PC-3 (cell line): Measurements from ENCODE around the gene KEL. TPM values are rescaled to one million over a fixed set of nuclear protein-coding genes. Genes with fewer than 3 reads are reported as not detected.

Experiments
- ATAC-seq: fragments of 200-7000 bp; cut with Tn5 transposase; 2 replicates; pipeline ENCODE4 v1.9.1; 2020; ENCODE audit warnings: mild to moderate bottlenecking, moderate library complexity
- BruUV-seq: library from RNA; stranded (reverse); fragments of 400-500 nt; replicated peaks from 2 replicates; lab custom pipeline; 2021; lab: Mats Ljungman, UMichigan
- CTCF ChIA-PET: fragments of 300-600 bp; sonication (Branson Sonifier 250); formaldehyde crosslinking; loops from one replicate; lab custom pipeline; 2022; ENCODE audit warnings: antibody characterized with exemption; lab: Charles Lee
- POLR2A ChIA-PET: fragments of 300-600 bp; sonication (Branson Sonifier 250); formaldehyde crosslinking; loops from one replicate; lab custom pipeline; 2022; ENCODE audit warnings: antibody characterized with exemption; ENCODE audit not compliant: unreplicated experiment; lab: Charles Lee
- DNase-seq: peaks from one replicate; pipeline ENCODE4 v3.0.0-alpha.2; 2015
- H2AFZ ChIP-seq: fragments of 300-600 bp; sonication (generic); 2 replicates; pipeline ENCODE4 v1.6.0; 2016; ENCODE audit warnings: antibody characterized with exemption, low read length
- H3F3A ChIP-seq: fragments of 300-600 bp; sonication (generic); one replicate; pipeline ENCODE4 v1.6.0; 2017; ENCODE audit warnings: antibody characterized with exemption, low read length, control low read depth, mild to moderate bottlenecking; ENCODE audit not compliant: unreplicated experiment
- H3K27ac ChIP-seq: fragments of 300-600 bp; sonication (generic); 2 replicates; pipeline ENCODE4 v1.5.1; 2016; ENCODE audit warnings: mild to moderate bottlenecking, low read length
- H3K27me3 ChIP-seq: fragments of 300-600 bp; sonication (generic); 2 replicates; pipeline ENCODE4 v1.6.1; 2016; ENCODE audit warnings: low read length, mixed read lengths
- H3K36me3 ChIP-seq: fragments of 300-600 bp; sonication (generic); 2 replicates; pipeline ENCODE4 v1.6.1; 2016; ENCODE audit warnings: low read depth, mixed run types, low read length, mixed read lengths
- H3K4me1 ChIP-seq: fragments of 300-600 bp; sonication (generic); 2 replicates; pipeline ENCODE4 v1.5.1; 2016; ENCODE audit warnings: low read length; ENCODE audit not compliant: insufficient read depth
- H3K4me2 ChIP-seq: fragments of 300-600 bp; sonication (generic); 2 replicates; pipeline ENCODE4 v1.6.0; 2016; ENCODE audit warnings: low read length
- H3K4me3 ChIP-seq: fragments of 300-600 bp; sonication (generic); 2 replicates; pipeline ENCODE4 v1.5.1; 2016; ENCODE audit warnings: mild to moderate bottlenecking, low read length, mixed read lengths
- H3K79me2 ChIP-seq: fragments of 300-600 bp; sonication (generic); 2 replicates; pipeline ENCODE4 v1.6.1; 2017; ENCODE audit warnings: low read length, mixed read lengths
- H3K9ac ChIP-seq: fragments of 300-600 bp; sonication (generic); 2 replicates; pipeline ENCODE4 v1.6.0; 2016; ENCODE audit warnings: mild to moderate bottlenecking, low read length
- H3K9me2 ChIP-seq: fragments of 300-600 bp; sonication (generic); replicated peaks from 2 replicates; pipeline ENCODE4 v1.6.1; 2016; ENCODE audit warnings: mixed run types, low read length, mixed read lengths
- H3K9me3 ChIP-seq: fragments of 300-600 bp; sonication (generic); 2 replicates; pipeline ENCODE4 v1.6.1; 2016; ENCODE audit warnings: low read length, mixed read lengths
- H4K20me1 ChIP-seq: fragments of 300-600 bp; sonication (generic); 2 replicates; pipeline ENCODE4 v1.6.1; 2016; ENCODE audit warnings: low read length, mixed read lengths
- CTCF ChIP-seq: fragments of 300-600 bp; sonication (generic); conservative IDR thresholded peaks from 2 replicates; pipeline ENCODE4 v1.5.1; 2017; ENCODE audit warnings: antibody characterized with exemption, low read depth, mild to moderate bottlenecking, low read length
- EZH2 ChIP-seq: fragments of 300-600 bp; sonication (generic); IDR thresholded peaks from one replicate; pipeline ENCODE4 v1.6.1; 2017; ENCODE audit warnings: antibody characterized with exemption, mild to moderate bottlenecking, low read length; ENCODE audit not compliant: unreplicated experiment
- EZH2phosphoT487 ChIP-seq: fragments of 300-600 bp; sonication (generic); IDR thresholded peaks from 2 replicates; pipeline ENCODE4 v1.6.1; 2018; ENCODE audit warnings: mild to moderate bottlenecking, antibody characterized with exemption, low read length, borderline replicate concordance
- intact Hi-C: fragments of 100-400 bp; cut with micrococcal nuclease; formaldehyde crosslinking; loops from 2 replicates; pipeline ENCODE4 v1.9.0; 2023
- total RNA-seq: library from RNA; depleted of rRNA; stranded (reverse); fragments of >200 nt; gene quantifications from 2 replicates; pipeline ENCODE4 v1.2.3, GENCODE V29; 2014

KEL gene
- total RNA-seq, 1 experiment from 2014 or later: 0.18 TPM

DNA sequence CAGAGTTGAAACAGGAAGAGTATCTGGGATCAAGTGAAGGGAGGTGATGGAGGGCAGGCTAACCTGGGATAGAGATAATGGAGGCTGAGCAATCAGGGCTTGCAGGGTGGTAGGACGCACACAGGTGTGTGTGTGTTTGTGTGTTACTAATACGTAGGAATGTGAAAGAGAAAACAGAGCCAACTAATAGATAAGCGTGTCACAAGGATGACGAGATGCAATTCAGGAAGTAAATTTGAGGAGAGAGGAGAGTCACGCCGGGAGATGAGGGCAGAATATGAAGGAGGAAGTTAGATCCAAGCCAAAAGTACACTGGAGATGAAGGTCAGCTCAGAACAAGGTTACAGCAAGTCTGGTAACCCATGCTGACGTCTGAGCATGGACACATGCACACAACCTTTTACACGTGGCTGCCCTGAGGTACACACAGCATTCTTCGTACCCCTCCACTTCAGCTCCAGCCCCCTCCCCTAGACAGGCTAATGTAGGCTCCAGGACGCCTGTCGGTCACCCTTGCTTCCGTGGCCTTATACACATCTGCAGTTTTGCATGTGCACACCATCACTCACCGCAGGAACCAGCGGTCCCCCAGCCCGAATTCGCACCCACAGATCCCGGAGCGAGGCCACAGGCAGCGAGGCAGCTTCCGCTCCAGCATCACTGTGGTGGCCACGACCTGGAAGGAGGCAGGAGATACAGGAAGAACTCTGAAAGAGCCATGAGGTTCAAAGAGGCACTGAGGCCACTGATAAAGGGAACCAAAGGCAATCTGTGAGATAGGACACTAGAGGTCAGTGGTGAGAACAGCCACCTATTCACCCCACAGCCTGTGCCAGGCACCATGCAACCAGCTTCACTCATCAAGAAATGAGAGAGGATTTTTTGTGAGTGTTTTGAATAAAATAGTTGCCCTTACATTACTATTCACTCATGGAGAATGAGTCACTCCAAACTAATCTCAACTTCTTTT lies 53.0 kb downstream of the KEL start:
- no peaks in the 10 kb centered on the region for H3F3A ChIP-seq
- POLR2A ChIA-PET: no interaction called here
- DNase-seq (no peak), ATAC-seq (peak; percentile 65)
- intact Hi-C loops: no loop called here
- H3K27ac ChIP-seq: no peak overlapping the region
- no peaks in the 10 kb centered on the region for H4K20me1 ChIP-seq
- no peak overlapping the region for H3K4me2 ChIP-seq
- H3K4me3 ChIP-seq: no peak overlapping the region
- TF ChIP-seq CTCF (peak; percentile 46), EZH2 (no peak), EZH2phosphoT487 (no peak)
- no peaks in the 10 kb centered on the region for H3K79me2 ChIP-seq
- no TSS peak for BruUV-seq
- CTCF ChIA-PET: interaction anchor here (0.6 kb wide), 2 partner anchors 28 to 92 kb away, joined by 3 to 4 read pairs; no protein-coding TSS in a partner anchor
- no peak overlapping the region for H3K9ac ChIP-seq
- peaks cover 17% of the 10 kb centered on the region; the same call in 1 of the 2 replicates for H3K9me3 ChIP-seq
- no peak overlapping the region for H2AFZ ChIP-seq
- H3K4me1 ChIP-seq: peaks cover 4% of the 10 kb centered on the region; the same call in 1 of the 2 replicates
- H3K27me3 ChIP-seq: peaks cover 29% of the 10 kb centered on the region
- no peaks in the 10 kb centered on the region for H3K9me2 ChIP-seq
- H3K36me3 ChIP-seq: no peaks in the 10 kb centered on the region

GRCh38 chr7:142908290-142908689 lies 53.9 kb downstream of the KEL start:
- Histone ChIP-seq H3K4me1 (peaks cover 4% of the 10 kb centered on the region; the same call in 1 of the 2 replicates), H3K27me3 (peaks cover 29% of the 10 kb centered on the region), H2AFZ (no peak overlapping the region), H3K9ac (no peak overlapping the region), H3K9me2 (no peaks in the 10 kb centered on the region), H3K4me2 (no peak overlapping the region), H3F3A (no peaks in the 10 kb centered on the region), H4K20me1 (no peaks in the 10 kb centered on the region), H3K9me3 (peaks cover 17% of the 10 kb centered on the region; the same call in 1 of the 2 replicates), H3K79me2 (no peaks in the 10 kb centered on the region), H3K36me3 (no peaks in the 10 kb centered on the region), H3K4me3 (no peak overlapping the region), H3K27ac (no peak overlapping the region)
- TF ChIP-seq EZH2 (no peak), EZH2phosphoT487 (no peak), CTCF (no peak)
- ATAC-seq (no peak), DNase-seq (no peak)
- intact Hi-C loops: no loop called here
- CTCF ChIA-PET: no interaction called here
- BruUV-seq: no TSS peak
- POLR2A ChIA-PET: no interaction called here

- H3K9me3 ChIP-seq: peaks cover 17% of the 10 kb centered on the region; the same call in 1 of the 2 replicates
- ATAC-seq (no peak), DNase-seq (no peak)
- BruUV-seq: no TSS peak
- intact Hi-C loops: no loop called here
- H3K36me3 ChIP-seq: no peaks in the 10 kb centered on the region
- H3K4me1 ChIP-seq: peaks cover 4% of the 10 kb centered on the region; the same call in 1 of the 2 replicates
- H3K9me2 ChIP-seq: no peaks in the 10 kb centered on the region
- no peak overlapping the region for H3K9ac ChIP-seq
- no peak overlapping the region for H3K4me2 ChIP-seq
- peaks cover 20% of the 10 kb centered on the region for H3K27me3 ChIP-seq
- TF ChIP-seq CTCF: no peak
- H3K79me2 ChIP-seq: no peaks in the 10 kb centered on the region
- no peak overlapping the region for H3K4me3 ChIP-seq
- no peak overlapping the region for H3K27ac ChIP-seq
- H2AFZ ChIP-seq: no peak overlapping the region
- POLR2A ChIA-PET: no interaction called here
- H3F3A ChIP-seq: no peaks in the 10 kb centered on the region
- H4K20me1 ChIP-seq: no peaks in the 10 kb centered on the region
- CTCF ChIA-PET: no interaction called here
Measured at GRCh38 chr7:142906643-142907042, 55.5 kb downstream of the KEL start.
